K562 (cell line): ENCODE results near the gene MYL12B. TPM values are rescaled to one million over a fixed set of nuclear protein-coding genes. Genes with fewer than 3 reads are reported as not detected.

Experiments
- CBX1 ChIP-seq: sonication (generic); IDR thresholded peaks from 2 replicates; pipeline ENCODE4 v1.6.1; 2016; ENCODE audit warnings: antibody characterized with exemption, low read depth, mild to moderate bottlenecking
- E2F6 ChIP-seq, 2 experiments: IDR thresholded peaks; 2 replicates each; pipeline ENCODE4 v1.6.1; 2011; ENCODE audit warnings: borderline replicate concordance in 1 of 2, control low read depth in 1 of 2, low read depth in 1 of 2, low read length in 1 of 2, mild to moderate bottlenecking in 1 of 2, mixed read lengths in 1 of 2, moderate library complexity in 1 of 2; ENCODE audit not compliant: insufficient read depth in 1 of 2, insufficient read length in 1 of 2, poor library complexity in 1 of 2, severe bottlenecking in 1 of 2; ENCODE audit errors: extremely low read depth in 1 of 2
- ELF2 ChIP-seq: fragments of 250-450 bp; sonication (Bioruptor Pico); IDR thresholded peaks from 2 replicates; pipeline ENCODE4 v1.5.0; 2021; ENCODE audit warnings: mild to moderate bottlenecking
- ESRRB ChIP-seq: fragments of 250-450 bp; sonication (Bioruptor Pico); IDR thresholded peaks from 2 replicates; pipeline ENCODE4 v1.5.0; 2020; ENCODE audit warnings: mild to moderate bottlenecking, moderate library complexity, borderline replicate concordance
- ETV1 ChIP-seq: fragments of 450-650 bp; conservative IDR thresholded peaks from 2 replicates; pipeline ENCODE4 v1.6.1; 2016; ENCODE audit warnings: missing genetic modification characterization, control low read depth, low read depth, missing compliant biosample characterization
- FOSL1 ChIP-seq: fragments of 200-800 bp; sonication (Bioruptor generic); conservative IDR thresholded peaks from 2 replicates; pipeline ENCODE4 v1.6.1; 2016; ENCODE audit warnings: missing genetic modification characterization, missing compliant biosample characterization
- GTF2A2 ChIP-seq: IDR thresholded peaks from 2 replicates; pipeline ENCODE4 v1.6.1; 2016; ENCODE audit warnings: mild to moderate bottlenecking, missing genetic modification characterization, missing compliant biosample characterization
- HCFC1 ChIP-seq: IDR thresholded peaks from 2 replicates; pipeline ENCODE4 v1.6.1; 2012; ENCODE audit warnings: low read depth, low read length, improper control_type of control experiment
- HINFP ChIP-seq: fragments of 450-650 bp; conservative IDR thresholded peaks from 2 replicates; pipeline ENCODE4 v1.6.1; 2016; ENCODE audit warnings: missing genetic modification characterization, low read depth, mild to moderate bottlenecking, control low read depth, missing compliant biosample characterization
- JUNB ChIP-seq: fragments of 450-650 bp; formaldehyde crosslinking; conservative IDR thresholded peaks from 2 replicates; pipeline ENCODE4 v1.4.0; 2020; ENCODE audit warnings: mild to moderate bottlenecking
- MBD1 ChIP-seq: fragments of 250-450 bp; sonication (Bioruptor Pico); IDR thresholded peaks from 2 replicates; pipeline ENCODE4 v1.8.0; 2022; ENCODE audit warnings: inconsistent platforms
- MEF2D ChIP-seq: conservative IDR thresholded peaks from 2 replicates; pipeline ENCODE4 v1.6.1; 2016; ENCODE audit warnings: low read depth, missing genetic modification characterization, missing compliant biosample characterization
- MIER1 ChIP-seq: fragments of 450-650 bp; IDR thresholded peaks from 2 replicates; pipeline ENCODE4 v1.6.1; 2016; ENCODE audit warnings: antibody characterized with exemption, mild to moderate bottlenecking, low read depth
- NR2C1 ChIP-seq, 2 experiments: fragments of 450-650 bp; IDR thresholded peaks; 2 replicates each; pipeline ENCODE4 v1.6.1; 2017; ENCODE audit warnings: mild to moderate bottlenecking in 2 of 2, antibody characterized with exemption in 1 of 2, inconsistent platforms in 1 of 2, missing compliant biosample characterization in 1 of 2, missing genetic modification characterization in 1 of 2
- RBM39 ChIP-seq: fragments of 200-400 bp; formaldehyde crosslinking; optimal IDR thresholded peaks from 2 replicates; pipeline ENCODE3; 2018; ENCODE audit warnings: low read depth, low read length
- RNF219 ChIP-seq: fragments of 250-450 bp; sonication (Bioruptor Pico); IDR thresholded peaks from 2 replicates; pipeline ENCODE4 v1.5.0; 2022; ENCODE audit warnings: mild to moderate bottlenecking
- SIN3B ChIP-seq: fragments of 450-650 bp; IDR thresholded peaks from 2 replicates; pipeline ENCODE4 v1.6.1; 2017; ENCODE audit warnings: low read depth, mild to moderate bottlenecking, moderate library complexity
- TRIM24 ChIP-seq, 2 experiments: fragments of 450-650 bp; IDR thresholded peaks; 2 replicates each; pipeline ENCODE4 v1.6.1; 2016
- ZC3H8 ChIP-seq: fragments of 450-650 bp; IDR thresholded peaks from 2 replicates; pipeline ENCODE4 v1.6.1; 2017
- ZNF124 ChIP-seq: sonication (generic); formaldehyde crosslinking; IDR thresholded peaks from 2 replicates; pipeline ENCODE4 v1.8.1; 2022; ENCODE audit warnings: missing genetic modification reagents
- ZNF253 ChIP-seq: fragments of 250-450 bp; sonication (Bioruptor Pico); conservative IDR thresholded peaks from 2 replicates; pipeline ENCODE4 v1.6.1; 2021; ENCODE audit warnings: mild to moderate bottlenecking
- ZZZ3 ChIP-seq: fragments of 450-650 bp; IDR thresholded peaks from 2 replicates; pipeline ENCODE4 v1.6.1; 2016; ENCODE audit warnings: antibody characterized with exemption, mild to moderate bottlenecking, moderate library complexity
- polyA plus RNA-seq, 8 experiments: library from polyadenylated mRNA; depleted of rRNA in 4 of 8; stranded (reverse) in 5 of 8; unstranded in 3 of 8; fragments of >200 nt; fragmentation: Nextera tagmentation in 2 of 8; fragmentation: Illumina TruSeq in 1 of 8; extraction: Ambion mirVana in 2 of 8; extraction: Trizol in 1 of 8; gene quantifications; 2 replicates each; pipeline versions ENCODE4 v1.2.1 to v1.2.3, GENCODE V29; 2011 to 2014; ENCODE audit warnings: inconsistent platforms in 1 of 8, missing spikeins in 1 of 8
- total RNA-seq, 7 experiments: library from RNA; depleted of rRNA in 6 of 7; stranded (reverse); fragments of >200 nt in 6 of 7; fragmentation: Illumina TruSeq in 2 of 7; extraction: Trizol in 2 of 7; gene quantifications; 2 replicates each; pipeline versions ENCODE4 v1.2.1 to v1.2.3, GENCODE V29; 2011 to 2021; ENCODE audit warnings: low replicate concordance in 1 of 7

Gene MYL12B
- total and polyA plus RNA-seq, 9 of the 15 experiments (the other 6 are each of a cell fraction or from before 2014, with no cell fraction given) = 220 to 995 (median 463) TPM

GRCh38 chr18:3245853-3246634 is 15.9 kb upstream of the MYL12B start (continued):
- TF ChIP-seq ZZZ3 = no peak
- no peak for TF ChIP-seq GTF2A2
- 0 out of 4 replicates have a peak, but pooled peaks of 1 of the 2 experiments have one; percentile 8 for TF ChIP-seq TRIM24 (IDR thresholded peaks at IDR 0.05)
- no peak for TF ChIP-seq MIER1
- TF ChIP-seq ESRRB (CRISPR knock-in tag) = no peak
- peak in 1 of 2 experiments; percentile 29 for TF ChIP-seq E2F6 (IDR thresholded peaks at IDR 0.05; ENCODE audit: borderline replicate concordance in 1 of 2, extremely low read depth in 1 of 2, insufficient read depth in 1 of 2, insufficient read length in 1 of 2, low read depth in 1 of 2, low read length in 1 of 2, poor library complexity in 1 of 2, severe bottlenecking in 1 of 2)
- 0 out of 2 replicates have a peak, but pooled peaks have one; percentile 50 for TF ChIP-seq CBX1
- TF ChIP-seq MEF2D (tag) = 0 out of 2 replicates have a peak, but pooled peaks have one; percentile 1
- no peak for TF ChIP-seq RBM39
- TF ChIP-seq ZNF124 = no peak
- peak; percentile 62 for TF ChIP-seq HCFC1
- no peak for TF ChIP-seq SIN3B
- no peak for TF ChIP-seq MBD1 (CRISPR knock-in tag)
- no peak for TF ChIP-seq JUNB
- TF ChIP-seq ZC3H8 = no peak
- no peak for TF ChIP-seq NR2C1 (IDR thresholded peaks at IDR 0.05)
- no peak for TF ChIP-seq NR2C1 (tag; IDR thresholded peaks at IDR 0.05)
- TF ChIP-seq ETV1 (tag) = no peak; the same call in 1 of the 2 replicates
- TF ChIP-seq HINFP = no peak
- no peak for TF ChIP-seq ELF2
- no peak; the same call in 1 of the 2 replicates for TF ChIP-seq ZNF253 (CRISPR knock-in tag)
- TF ChIP-seq FOSL1 (tag) = no peak
- no peak for TF ChIP-seq RNF219 (CRISPR knock-in tag)
